HUES48 (cell line): ENCODE measurements around the gene GSDME.

Experiments used
- H3K27ac ChIP-seq: one replicate; pipeline ENCODE4 v1.7.0; 2013; ENCODE audit warnings: low read depth, low read length, inconsistent platforms
- H3K27me3 ChIP-seq: 2 replicates; pipeline ENCODE4 v1.6.1; 2013; ENCODE audit warnings: mild to moderate bottlenecking, low read length; ENCODE audit not compliant: control insufficient read depth, insufficient read depth
- H3K36me3 ChIP-seq: 2 replicates; pipeline ENCODE4 v1.6.1; 2013; ENCODE audit warnings: low read length; ENCODE audit not compliant: control insufficient read depth, insufficient read depth
- H3K4me1 ChIP-seq: 2 replicates; pipeline ENCODE4 v1.6.1; 2013; ENCODE audit warnings: mild to moderate bottlenecking, low read length; ENCODE audit not compliant: control insufficient read depth, insufficient read depth
- H3K4me3 ChIP-seq: 2 replicates; pipeline ENCODE4 v1.5.1; 2013; ENCODE audit warnings: mild to moderate bottlenecking, low read depth, low read length
- H3K9ac ChIP-seq: 2 replicates; pipeline ENCODE4 v1.6.1; 2013; ENCODE audit warnings: mild to moderate bottlenecking, low read depth, low read length, moderate library complexity
- H3K9me3 ChIP-seq: 2 replicates; pipeline ENCODE4 v1.6.1; 2013; ENCODE audit warnings: low read length; ENCODE audit not compliant: control insufficient read depth, insufficient read depth

The GSDME gene

DNA sequence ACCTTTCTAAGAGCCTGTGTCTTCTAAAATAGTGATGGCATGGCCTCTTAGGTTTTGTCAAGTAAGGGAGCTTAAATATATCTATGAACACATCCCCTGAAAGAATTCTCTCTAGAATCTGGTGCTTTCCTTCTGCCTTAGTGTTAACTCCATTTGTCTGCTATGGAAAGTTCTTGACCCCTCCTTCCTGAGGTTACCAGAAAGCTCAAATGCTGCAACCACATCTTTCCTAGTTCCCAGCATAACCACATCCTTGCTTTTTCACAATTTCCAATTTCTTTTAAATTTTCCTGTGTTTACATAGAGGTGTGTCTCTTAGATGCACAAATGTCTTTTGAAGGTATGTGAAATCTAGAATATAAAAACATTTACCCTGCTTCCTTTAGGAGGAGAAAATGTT lies 16.4 kb upstream of the GSDME start:
- Histone ChIP-seq H3K4me3 (no peak overlapping the region), H3K9ac (no peak overlapping the region), H3K27me3 (no peaks in the 10 kb centered on the region), H3K36me3 (no peaks in the 10 kb centered on the region), H3K27ac (no peak overlapping the region), H3K4me1 (0 out of 2 replicates have a peak, but pooled peaks cover 3% of the 10 kb centered on the region), H3K9me3 (no peaks in the 10 kb centered on the region)

DNA sequence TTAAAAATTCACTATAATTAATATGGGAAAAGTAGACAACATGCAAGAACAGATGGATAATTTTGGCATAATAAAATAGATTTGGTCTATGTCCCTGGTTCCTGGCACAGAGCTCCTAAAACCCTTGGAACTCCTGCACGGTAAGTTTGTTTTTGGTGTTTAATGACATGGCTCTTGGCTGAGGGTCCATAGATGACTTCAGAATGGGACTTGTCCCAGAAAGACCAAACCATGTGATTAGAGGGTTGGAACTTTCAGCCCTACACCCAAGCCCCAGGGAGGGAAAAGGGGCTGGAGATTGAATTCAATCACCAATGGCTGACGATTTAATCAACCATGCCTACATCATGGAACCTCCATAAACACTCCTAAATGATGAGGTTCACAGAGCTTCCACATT lies 12.6 kb upstream of the GSDME start:
- no peak overlapping the region for H3K4me3 ChIP-seq
- 0 out of 2 replicates have a peak, but pooled peaks cover 2% of the 10 kb centered on the region for H3K4me1 ChIP-seq
- H3K36me3 ChIP-seq: no peaks in the 10 kb centered on the region
- H3K9ac ChIP-seq: no peak overlapping the region
- no peaks in the 10 kb centered on the region for H3K27me3 ChIP-seq
- H3K27ac ChIP-seq: no peak overlapping the region
- H3K9me3 ChIP-seq: no peaks in the 10 kb centered on the region

DNA sequence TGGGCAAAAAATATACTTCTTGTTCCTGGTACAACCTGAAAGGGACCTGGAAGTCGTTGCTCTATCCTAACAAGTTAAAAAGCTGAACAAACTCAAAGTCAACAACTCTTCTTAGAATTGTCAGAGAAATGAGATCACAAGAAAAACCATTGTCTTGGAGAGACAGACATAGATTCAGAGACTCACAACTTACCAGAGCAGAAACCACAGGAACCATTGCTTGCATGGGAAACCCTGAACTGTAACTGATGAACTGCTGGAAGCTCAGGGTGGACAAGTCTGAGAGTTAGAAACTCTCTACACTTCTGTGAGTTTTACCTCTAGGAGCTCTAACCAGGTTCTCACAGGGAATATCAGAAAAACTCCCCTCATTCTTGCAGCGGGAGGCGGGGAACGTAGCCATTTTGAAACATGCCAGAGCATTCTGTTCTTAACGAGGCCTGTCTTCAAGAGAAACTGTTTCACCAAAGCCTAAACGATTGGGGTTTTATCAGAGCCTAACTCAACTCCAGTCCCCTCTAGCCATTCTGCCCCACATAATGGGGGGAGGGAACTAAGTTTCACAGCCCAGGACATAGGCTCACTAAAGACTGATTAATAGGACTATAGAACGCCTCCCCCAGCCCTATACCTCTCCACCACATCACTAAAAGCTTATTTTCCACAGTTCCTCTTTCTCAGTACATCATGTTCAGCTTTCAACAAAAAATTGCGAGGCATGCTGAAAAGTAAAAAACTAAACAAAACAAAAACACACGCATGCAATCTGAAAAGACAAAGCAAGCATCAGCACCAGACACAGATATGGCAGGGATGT lies 12.0 kb upstream of the GSDME start:
- Histone ChIP-seq H3K9ac (no peak overlapping the region), H3K27me3 (no peaks in the 10 kb centered on the region), H3K36me3 (no peaks in the 10 kb centered on the region), H3K27ac (no peak overlapping the region), H3K9me3 (no peaks in the 10 kb centered on the region), H3K4me3 (no peak overlapping the region), H3K4me1 (no peaks in the 10 kb centered on the region)

DNA sequence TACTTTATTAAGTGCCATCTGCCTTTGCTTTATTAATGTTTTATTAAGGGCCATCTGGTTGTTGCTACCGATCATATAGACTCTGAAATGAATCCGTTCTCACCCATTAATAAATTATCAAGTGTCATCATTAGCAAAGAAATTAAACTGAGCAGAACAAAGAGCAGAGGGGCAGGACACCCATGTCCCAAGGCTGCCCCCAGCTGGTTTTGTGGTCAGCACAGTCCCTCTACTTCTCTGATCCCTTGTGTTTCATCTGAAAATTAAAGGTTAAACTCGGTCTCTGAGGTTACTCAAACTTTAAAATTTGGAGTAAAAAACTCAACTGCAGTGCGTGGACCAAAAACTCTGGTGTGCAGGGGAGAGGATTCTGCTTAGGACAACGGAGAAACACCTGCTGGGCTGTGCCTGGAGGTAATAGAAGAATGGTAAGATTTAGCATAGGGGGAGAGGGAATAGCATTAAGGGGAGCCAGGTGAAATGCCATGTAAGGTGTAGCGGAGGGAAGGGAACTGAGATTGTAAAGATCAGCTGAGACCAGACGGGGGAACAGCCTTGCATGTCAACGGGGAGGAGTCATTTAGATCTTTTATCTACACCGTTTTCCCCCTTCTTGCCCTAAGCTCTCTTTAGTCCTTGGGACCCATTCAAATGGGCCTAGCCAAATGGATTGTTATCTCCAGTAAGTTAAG lies 10.8 kb upstream of the GSDME start:
- Histone ChIP-seq H3K9me3 (no peaks in the 10 kb centered on the region), H3K4me1 (no peaks in the 10 kb centered on the region), H3K27ac (no peak overlapping the region), H3K36me3 (no peaks in the 10 kb centered on the region), H3K4me3 (no peak overlapping the region), H3K9ac (no peak overlapping the region), H3K27me3 (no peaks in the 10 kb centered on the region)

DNA sequence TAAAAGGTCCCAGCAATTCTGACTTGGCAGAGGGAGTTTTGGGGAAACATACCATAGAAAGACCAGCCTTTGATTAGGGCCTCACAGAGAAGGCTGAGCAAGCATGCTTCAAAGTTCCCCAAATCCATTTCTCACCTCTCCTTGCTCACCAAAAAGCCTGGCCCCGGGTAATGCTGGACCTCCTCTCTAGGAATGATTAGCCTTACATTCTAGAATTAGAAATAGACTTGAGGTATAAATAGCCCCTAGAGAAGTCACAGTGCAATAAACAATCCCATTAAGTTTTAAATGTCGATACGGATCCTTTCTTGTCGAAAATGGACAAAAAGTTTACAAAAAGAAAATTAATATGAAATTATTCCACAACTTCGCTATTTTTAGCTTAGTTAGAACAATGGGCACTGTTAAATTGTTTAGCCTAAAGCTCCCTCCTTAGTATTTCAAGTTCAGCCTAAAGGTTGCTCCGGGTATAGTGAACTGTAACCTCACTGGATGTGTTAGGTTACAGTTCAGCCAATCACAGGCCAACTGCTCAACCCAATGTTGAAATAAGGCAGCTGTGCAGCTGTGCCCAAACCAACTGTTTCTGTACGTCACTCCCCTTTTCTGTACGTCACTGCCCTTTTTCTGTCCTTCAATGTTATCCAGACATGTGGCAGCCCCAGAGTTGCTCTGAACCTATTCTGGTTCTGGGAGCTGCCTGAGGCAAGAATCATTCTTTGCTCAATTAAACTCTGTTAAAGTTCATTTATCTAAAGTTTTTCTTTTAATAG lies 7.9 kb upstream of the GSDME start:
- Histone ChIP-seq H3K27ac (no peak overlapping the region), H3K4me3 (no peak overlapping the region), H3K9ac (no peak overlapping the region), H3K36me3 (no peaks in the 10 kb centered on the region), H3K9me3 (no peaks in the 10 kb centered on the region), H3K4me1 (no peaks in the 10 kb centered on the region), H3K27me3 (no peaks in the 10 kb centered on the region; the same call in 1 of the 2 replicates)

DNA sequence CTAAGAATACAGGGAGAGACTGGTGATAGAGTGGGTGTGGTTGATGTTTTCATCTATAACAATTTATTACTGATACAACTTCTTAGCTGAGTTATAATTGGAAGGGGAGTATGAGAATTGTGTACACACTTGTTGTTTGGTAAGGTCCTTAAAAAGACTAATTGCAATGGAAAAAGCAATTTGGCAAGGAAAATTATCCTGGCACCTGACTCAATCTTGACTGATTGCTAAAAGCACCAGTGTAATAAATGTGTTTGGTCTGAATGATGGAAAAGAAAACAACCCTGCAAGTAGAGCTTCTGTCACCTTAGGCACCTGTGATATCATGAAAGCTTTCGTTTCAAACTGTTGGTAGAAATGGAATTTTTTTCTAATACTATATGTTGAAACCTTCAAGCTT lies 6.7 kb upstream of the GSDME start:
- Histone ChIP-seq H3K4me3 (no peak overlapping the region), H3K9ac (no peak overlapping the region), H3K9me3 (no peaks in the 10 kb centered on the region), H3K4me1 (no peaks in the 10 kb centered on the region), H3K27me3 (peaks cover 2% of the 10 kb centered on the region), H3K36me3 (no peaks in the 10 kb centered on the region), H3K27ac (no peak overlapping the region)

DNA sequence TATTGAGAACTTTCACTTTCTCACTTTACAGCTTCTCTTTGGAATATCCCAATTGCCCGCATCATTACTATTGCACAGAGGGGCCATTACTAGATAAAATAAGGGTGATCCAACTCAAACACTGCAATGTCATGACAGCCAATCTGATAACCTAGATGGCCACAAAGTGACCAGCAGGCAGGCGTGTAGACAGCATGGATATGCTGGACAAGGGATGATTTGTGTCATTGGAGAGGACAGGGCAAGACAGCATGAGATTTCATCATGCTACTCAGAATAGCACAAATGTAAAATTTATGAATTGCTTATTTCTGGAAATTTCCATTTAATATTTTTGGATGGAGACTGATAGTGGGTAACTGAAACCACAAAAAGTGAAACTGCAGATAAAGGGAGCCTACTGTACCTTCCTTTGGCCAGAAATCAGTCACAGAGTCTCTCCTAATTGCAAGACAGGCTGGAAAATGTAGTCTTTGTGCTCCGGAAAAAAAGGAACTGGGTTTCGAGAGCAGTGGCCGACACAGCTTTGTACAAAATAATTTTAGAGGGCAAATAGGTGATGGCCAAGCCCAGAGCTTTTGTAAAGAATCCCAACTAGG lies 6.1 kb upstream of the GSDME start:
- Histone ChIP-seq H3K36me3 (no peaks in the 10 kb centered on the region), H3K4me3 (no peak overlapping the region), H3K4me1 (no peaks in the 10 kb centered on the region), H3K27ac (no peak overlapping the region), H3K9me3 (no peaks in the 10 kb centered on the region), H3K9ac (no peak overlapping the region), H3K27me3 (peaks cover 9% of the 10 kb centered on the region)

DNA sequence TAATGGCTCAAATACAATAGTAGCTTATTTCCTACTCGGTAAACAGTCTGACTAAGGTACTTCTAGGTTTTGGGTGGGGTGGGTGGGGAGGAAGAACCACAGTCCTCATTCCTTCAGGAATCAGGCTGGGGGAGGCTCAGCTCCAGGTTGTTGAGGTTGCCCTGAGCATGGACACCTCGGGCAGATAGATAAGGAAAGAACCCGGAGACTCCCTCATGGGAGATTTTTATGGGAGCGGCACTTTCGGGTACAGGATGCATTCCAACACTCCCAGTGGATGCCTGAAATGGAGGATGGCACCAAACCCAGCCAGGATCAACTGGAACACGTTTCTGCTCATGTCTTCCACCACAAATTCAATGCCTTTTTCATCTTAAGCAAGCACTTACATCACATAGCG lies 5.5 kb upstream of the GSDME start:
- Histone ChIP-seq H3K27me3 (peaks cover 15% of the 10 kb centered on the region), H3K4me3 (no peak overlapping the region), H3K9me3 (no peaks in the 10 kb centered on the region), H3K36me3 (no peaks in the 10 kb centered on the region), H3K4me1 (no peaks in the 10 kb centered on the region), H3K9ac (no peak overlapping the region), H3K27ac (no peak overlapping the region)

DNA sequence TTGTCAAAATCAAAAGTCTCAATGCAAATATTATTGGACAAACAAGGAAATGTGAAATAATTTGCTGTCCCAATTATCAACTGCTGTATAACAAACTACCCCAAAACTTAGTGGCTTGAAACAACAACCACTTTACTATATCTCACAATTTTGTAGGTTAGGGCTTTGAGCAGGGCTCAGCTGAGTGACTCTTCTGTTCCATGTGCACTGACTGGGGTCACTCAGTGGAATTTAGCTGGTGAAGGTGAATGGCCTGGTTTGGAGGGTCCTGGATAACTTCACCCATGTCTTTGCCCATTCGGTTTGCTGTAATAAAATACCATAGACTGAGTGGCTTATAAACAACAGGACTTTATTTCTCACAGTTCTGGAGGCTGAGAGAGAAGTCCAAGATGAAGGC lies 3.7 kb upstream of the GSDME start:
- H3K27me3 ChIP-seq: peaks cover 26% of the 10 kb centered on the region
- no peak overlapping the region for H3K27ac ChIP-seq
- peaks cover 8% of the 10 kb centered on the region for H3K4me1 ChIP-seq
- H3K36me3 ChIP-seq: no peaks in the 10 kb centered on the region
- no peaks in the 10 kb centered on the region for H3K9me3 ChIP-seq
- H3K9ac ChIP-seq: no peak overlapping the region
- H3K4me3 ChIP-seq: no peak overlapping the region

DNA sequence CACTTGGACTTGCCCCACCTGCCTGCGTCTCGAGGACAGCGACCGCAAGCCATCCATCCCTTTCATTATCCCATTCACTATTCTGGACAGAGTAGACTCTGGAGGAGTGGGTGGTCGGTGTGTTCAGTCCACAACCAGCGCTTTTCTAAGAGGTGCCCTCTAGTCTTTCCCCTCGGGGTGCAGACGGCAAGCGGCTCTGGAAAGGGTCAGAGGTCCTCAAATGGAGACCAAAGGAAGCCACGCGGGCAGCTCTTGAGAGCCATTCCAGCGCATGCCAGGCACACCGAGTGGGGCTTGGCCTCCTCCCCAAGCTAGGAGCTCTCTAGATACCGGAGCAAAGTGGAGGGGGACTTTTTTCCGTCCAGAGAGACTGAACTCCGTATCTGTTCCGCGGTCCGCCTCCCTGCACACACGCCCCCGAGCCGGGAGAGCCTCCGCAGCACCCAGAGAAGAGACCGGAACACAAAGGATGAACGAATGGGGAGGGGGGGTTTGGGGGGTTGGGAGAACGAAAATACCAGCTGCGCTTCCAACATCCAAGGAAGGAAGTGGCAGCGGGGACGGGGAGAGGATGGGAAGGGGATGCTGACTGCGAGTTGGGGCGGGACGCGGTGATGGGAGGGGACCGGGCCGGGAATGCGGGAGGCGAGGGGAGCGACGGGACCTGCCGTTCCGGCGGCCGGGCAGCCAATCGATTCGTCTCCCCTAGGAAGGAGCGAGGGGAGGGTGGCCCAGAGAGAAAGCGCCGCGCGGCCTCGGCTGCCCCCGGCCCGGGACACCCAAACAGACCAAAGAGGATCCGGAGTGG lies 515 bp downstream of the GSDME start:
- H3K27me3 ChIP-seq: peaks cover 40% of the 10 kb centered on the region
- H3K9me3 ChIP-seq: no peaks in the 10 kb centered on the region
- H3K9ac ChIP-seq: peak overlapping the region; percentile 45; the same call in 1 of the 2 replicates
- no peak overlapping the region for H3K27ac ChIP-seq
- peaks cover 14% of the 10 kb centered on the region for H3K4me1 ChIP-seq
- no peaks in the 10 kb centered on the region for H3K36me3 ChIP-seq
- peak overlapping the region; percentile 62 for H3K4me3 ChIP-seq
